ENCODE data around the gene TIMP2. TPM values are rescaled to one million over a fixed set of nuclear protein-coding genes. Genes with fewer than 3 reads are reported as not detected.

TIMP2 gene
- total RNA-seq, 1 experiment from 2014 or later = 29.0 TPM

DNA sequence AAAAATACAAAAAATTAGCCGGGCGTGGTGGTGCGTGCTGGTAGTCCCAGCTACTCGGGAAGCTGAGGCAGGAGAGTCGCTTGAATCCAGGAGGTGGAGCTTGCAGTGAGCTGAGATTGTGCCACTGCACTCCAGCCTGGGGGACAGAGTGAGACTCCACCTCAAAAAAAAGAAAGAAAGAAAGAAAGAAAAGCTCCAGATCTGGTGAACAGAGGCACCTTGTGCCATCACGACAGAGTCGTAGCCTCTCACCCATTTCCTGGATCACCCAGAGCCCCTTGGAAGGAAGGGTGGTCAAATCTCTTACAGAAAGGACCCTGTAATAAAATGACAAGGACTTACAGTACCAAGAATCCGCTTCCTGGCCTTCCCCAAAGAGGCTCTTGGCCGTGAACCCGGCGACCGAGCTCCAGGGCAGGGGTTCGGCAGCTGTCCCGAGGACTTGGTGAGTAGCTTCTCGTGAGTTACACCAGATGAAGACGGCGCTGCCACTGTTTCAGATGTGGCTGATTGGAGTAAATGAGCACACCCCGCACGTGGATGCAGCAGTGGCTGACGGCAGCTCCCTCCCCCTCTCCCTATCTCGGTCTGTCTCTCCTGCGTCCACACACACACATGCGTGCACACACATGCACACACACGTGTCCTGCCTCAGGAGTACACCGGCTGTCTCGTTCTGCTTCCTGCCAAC, 41.1 kb upstream of the TIMP2 start:
- no peaks in the 10 kb centered on the region for H3K23me2 ChIP-seq (ENCODE audit: insufficient read length, low read depth, low read length, poor library complexity, severe bottlenecking)
- H3K79me2 ChIP-seq (ENCODE audit: insufficient read depth, low read length) = no peaks in the 10 kb centered on the region
- no peak overlapping the region for H3K4ac ChIP-seq (ENCODE audit: low read depth, low read length)
- H2BK12ac ChIP-seq (ENCODE audit: insufficient read length, low read depth, low read length) = no peak overlapping the region
- H2BK5ac ChIP-seq (ENCODE audit: insufficient read length, low read length) = no peak overlapping the region
- no peak overlapping the region for H4K91ac ChIP-seq (ENCODE audit: insufficient read length, low read depth, low read length)
- H3K4me1 ChIP-seq (ENCODE audit: insufficient read depth, low read length) = no peaks in the 10 kb centered on the region
- TF ChIP-seq, protein P1, sequence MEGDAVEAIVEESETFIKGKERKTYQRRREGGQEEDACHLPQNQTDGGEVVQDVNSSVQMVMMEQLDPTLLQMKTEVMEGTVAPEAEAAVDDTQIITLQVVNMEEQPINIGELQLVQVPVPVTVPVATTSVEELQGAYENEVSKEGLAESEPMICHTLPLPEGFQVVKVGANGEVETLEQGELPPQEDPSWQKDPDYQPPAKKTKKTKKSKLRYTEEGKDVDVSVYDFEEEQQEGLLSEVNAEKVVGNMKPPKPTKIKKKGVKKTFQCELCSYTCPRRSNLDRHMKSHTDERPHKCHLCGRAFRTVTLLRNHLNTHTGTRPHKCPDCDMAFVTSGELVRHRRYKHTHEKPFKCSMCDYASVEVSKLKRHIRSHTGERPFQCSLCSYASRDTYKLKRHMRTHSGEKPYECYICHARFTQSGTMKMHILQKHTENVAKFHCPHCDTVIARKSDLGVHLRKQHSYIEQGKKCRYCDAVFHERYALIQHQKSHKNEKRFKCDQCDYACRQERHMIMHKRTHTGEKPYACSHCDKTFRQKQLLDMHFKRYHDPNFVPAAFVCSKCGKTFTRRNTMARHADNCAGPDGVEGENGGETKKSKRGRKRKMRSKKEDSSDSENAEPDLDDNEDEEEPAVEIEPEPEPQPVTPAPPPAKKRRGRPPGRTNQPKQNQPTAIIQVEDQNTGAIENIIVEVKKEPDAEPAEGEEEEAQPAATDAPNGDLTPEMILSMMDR (conservative IDR thresholded peaks at IDR 0.05) = no peak
- H3K56ac ChIP-seq (ENCODE audit: insufficient read length, low read depth, low read length) = no peak overlapping the region
- no peak overlapping the region for H2AK5ac ChIP-seq (ENCODE audit: insufficient read length, low read length)
- peaks cover 0 to 18% (median 8%) of the 10 kb centered on the region in 3 experiments; a peak in 4 of 7 replicates for H3K36me3 Mint-ChIP-seq (ENCODE audit: insufficient read depth in 1 of 3, low read depth in 3 of 3)
- H3K9me3 Mint-ChIP-seq = no peaks in the 10 kb centered on the region; a peak in 1 of 5 replicates
- WGBS (ENCODE audit: extremely low coverage, insufficient read length, low lambda C conversion rate) = no CpG with 5 or more reads among the region's 26 CpGs
- no peak overlapping the region for H4K8ac ChIP-seq (replicated peaks; ENCODE audit: insufficient read length, low read depth, low read length)
- DNase-seq = peak; percentile 33
- H2BK120ac ChIP-seq (ENCODE audit: low read depth, low read length, poor library complexity, severe bottlenecking) = no peak overlapping the region
- no peak overlapping the region for H3K14ac ChIP-seq (ENCODE audit: insufficient read depth, low read length)
- H3K27ac Mint-ChIP-seq = no peak overlapping the region; a peak in 1 of 7 replicates
- no peak overlapping the region for H2AFZ ChIP-seq (ENCODE audit: low read length)
- peaks cover 2% of the 10 kb centered on the region for H3K27me3 Mint-ChIP-seq (ENCODE audit: low read depth)
- H3K9ac ChIP-seq (ENCODE audit: extremely low read depth, insufficient read length, low read length) = no peak overlapping the region
- H3T11ph ChIP-seq (ENCODE audit: low read length) = no peak overlapping the region
- no peak overlapping the region for H2BK20ac ChIP-seq (ENCODE audit: low read depth, low read length, poor library complexity, severe bottlenecking)
- no peak overlapping the region for H4K5ac ChIP-seq (ENCODE audit: insufficient read length, low read depth, low read length)
- no peaks in the 10 kb centered on the region for H3K79me1 ChIP-seq (ENCODE audit: insufficient read depth, low read depth, low read length, poor library complexity, severe bottlenecking)
- H3K4me3 Mint-ChIP-seq = no peak overlapping the region
- no peaks in the 10 kb centered on the region for H3K27me3 ChIP-seq (ENCODE audit: insufficient read depth, low read length)
- no peaks in the 10 kb centered on the region for H3K9me3 ChIP-seq (ENCODE audit: control insufficient read depth, low read depth, low read length)
- H3K27ac ChIP-seq (ENCODE audit: insufficient read length, low read depth, low read length) = no peak overlapping the region
- peak overlapping the region; percentile 28 for H3K18ac ChIP-seq (ENCODE audit: insufficient read length, low read depth, low read length)
- H3K4me1 Mint-ChIP-seq = peaks cover 3 to 4% of the 10 kb centered on the region in 2 experiments
- H2BK15ac ChIP-seq (ENCODE audit: low read depth, low read length) = no peak overlapping the region
- no peaks in the 10 kb centered on the region for H4K20me1 ChIP-seq (ENCODE audit: control insufficient read depth, insufficient read depth, insufficient read length)
- H3K4me2 ChIP-seq (ENCODE audit: insufficient read depth, insufficient read length, low read length) = no peak overlapping the region
- H3K23ac ChIP-seq (ENCODE audit: insufficient read length, low read depth, low read length) = no peak overlapping the region

Measured in H9 (cell line).